ENCODE data around the gene UBE3C.

UBE3C gene

DNA sequence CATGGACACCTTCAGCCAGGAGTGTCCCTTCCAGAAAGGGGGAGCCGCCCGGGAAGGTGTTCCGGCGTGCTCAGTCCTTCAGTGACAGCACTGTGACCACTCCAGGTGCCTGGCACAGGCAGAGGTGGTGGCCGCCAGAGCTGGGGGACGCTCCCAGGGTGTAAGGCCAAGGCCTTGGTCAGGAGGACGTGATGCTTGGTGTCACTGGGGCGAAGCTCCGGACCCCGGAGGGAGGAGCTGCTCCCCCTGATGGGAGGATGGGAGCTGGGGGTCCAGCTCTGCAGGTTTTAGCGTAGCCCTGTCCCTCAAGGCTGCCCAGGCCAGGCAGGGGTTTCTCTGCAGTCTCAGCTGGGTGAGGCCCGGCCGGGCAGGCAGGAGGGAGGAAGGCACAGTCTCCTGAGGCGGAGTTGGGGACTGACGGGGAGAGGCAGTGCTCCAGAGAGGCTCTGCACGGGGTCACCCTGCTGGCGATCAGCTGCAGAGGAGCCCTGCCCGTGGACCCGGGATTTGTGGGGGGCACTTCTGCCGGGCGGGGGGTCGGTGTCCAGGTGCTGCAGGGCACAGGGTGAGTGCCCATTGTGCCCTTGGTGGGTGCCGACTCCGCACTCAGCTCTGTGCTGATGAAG is 141.6 kb downstream of the UBE3C start:
- no peaks in the 10 kb centered on the region for H3K9me2 ChIP-seq (replicated peaks; ENCODE audit: insufficient read depth, low read length)
- H3K9ac ChIP-seq (ENCODE audit: low read length) = no peak overlapping the region
- H3F3A ChIP-seq (ENCODE audit: insufficient read depth, low read length) = no peaks in the 10 kb centered on the region
- no peak overlapping the region for H2AFZ ChIP-seq (ENCODE audit: low read length)
- H3K27me3 ChIP-seq (replicated peaks; ENCODE audit: insufficient read depth, low read length) = peaks cover 41% of the 10 kb centered on the region
- no peak for TF ChIP-seq EZH2 (optimal IDR thresholded peaks at IDR 0.05; ENCODE audit: low read depth, low read length)
- TF ChIP-seq, protein P1, sequence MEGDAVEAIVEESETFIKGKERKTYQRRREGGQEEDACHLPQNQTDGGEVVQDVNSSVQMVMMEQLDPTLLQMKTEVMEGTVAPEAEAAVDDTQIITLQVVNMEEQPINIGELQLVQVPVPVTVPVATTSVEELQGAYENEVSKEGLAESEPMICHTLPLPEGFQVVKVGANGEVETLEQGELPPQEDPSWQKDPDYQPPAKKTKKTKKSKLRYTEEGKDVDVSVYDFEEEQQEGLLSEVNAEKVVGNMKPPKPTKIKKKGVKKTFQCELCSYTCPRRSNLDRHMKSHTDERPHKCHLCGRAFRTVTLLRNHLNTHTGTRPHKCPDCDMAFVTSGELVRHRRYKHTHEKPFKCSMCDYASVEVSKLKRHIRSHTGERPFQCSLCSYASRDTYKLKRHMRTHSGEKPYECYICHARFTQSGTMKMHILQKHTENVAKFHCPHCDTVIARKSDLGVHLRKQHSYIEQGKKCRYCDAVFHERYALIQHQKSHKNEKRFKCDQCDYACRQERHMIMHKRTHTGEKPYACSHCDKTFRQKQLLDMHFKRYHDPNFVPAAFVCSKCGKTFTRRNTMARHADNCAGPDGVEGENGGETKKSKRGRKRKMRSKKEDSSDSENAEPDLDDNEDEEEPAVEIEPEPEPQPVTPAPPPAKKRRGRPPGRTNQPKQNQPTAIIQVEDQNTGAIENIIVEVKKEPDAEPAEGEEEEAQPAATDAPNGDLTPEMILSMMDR (IDR thresholded peaks at IDR 0.05; ENCODE audit: low read length) = no peak
- no peak for TF ChIP-seq EZH2phosphoT487 (IDR thresholded peaks at IDR 0.05; ENCODE audit: low read length)
- no peak for DNase-seq
- no peak overlapping the region for H3K4me3 ChIP-seq (ENCODE audit: low read length)
- no peaks in the 10 kb centered on the region for H3K36me3 ChIP-seq (replicated peaks; ENCODE audit: insufficient read depth, low read length)
- H3K4me2 ChIP-seq (ENCODE audit: low read depth, low read length) = no peak overlapping the region
- no peaks in the 10 kb centered on the region for H3K4me1 ChIP-seq (ENCODE audit: low read length)
- H3K27ac ChIP-seq (ENCODE audit: low read length) = no peak overlapping the region
- H3K79me2 ChIP-seq (ENCODE audit: low read length) = no peaks in the 10 kb centered on the region
- H4K20me1 ChIP-seq (ENCODE audit: insufficient read depth, low read length) = no peaks in the 10 kb centered on the region
- H3K9me3 ChIP-seq (replicated peaks; ENCODE audit: insufficient read depth, low read length) = no peaks in the 10 kb centered on the region

DNA sequence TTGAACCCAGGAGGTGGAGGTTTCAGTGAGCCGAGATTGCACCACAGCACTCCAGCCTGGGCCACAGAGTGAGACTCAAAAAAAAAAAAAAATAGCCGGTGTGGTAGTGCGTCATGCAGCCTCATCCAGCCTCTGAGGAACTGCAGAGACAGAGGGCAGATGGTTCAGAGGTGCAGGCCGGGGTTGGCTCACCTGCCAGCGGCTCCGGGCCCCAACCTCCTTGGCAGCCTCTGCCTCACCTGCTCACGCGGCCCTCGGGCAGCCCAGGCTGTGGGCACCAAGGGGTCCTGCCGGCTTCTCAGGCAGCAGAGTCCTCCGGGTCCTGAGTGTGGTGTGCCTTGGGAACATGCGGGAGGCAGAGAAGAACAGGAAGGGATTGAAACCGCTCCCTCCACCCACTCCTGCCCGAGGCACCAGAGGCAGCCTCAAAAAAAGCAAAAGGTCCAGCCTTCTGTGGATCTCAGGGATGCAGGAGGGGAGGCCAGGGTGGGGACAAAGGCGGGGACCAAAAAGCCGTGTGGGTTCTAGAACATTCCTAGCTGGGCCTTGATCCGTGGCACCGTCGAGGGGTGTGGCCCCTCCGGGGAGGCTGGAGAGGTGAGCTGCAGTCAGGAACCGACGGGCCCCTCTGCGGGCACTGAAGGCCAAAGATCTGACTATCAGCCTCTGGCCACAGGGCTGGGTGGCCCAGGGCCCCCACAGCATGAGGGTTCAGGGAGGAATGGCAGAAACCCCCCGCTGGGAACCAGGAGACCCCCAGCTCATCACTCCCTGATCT is 142.7 kb downstream of the UBE3C start:
- no peak overlapping the region for H3K4me3 ChIP-seq (ENCODE audit: low read length)
- no peak for DNase-seq
- no peak overlapping the region for H2AFZ ChIP-seq (ENCODE audit: low read length)
- no peaks in the 10 kb centered on the region for H3K4me1 ChIP-seq (ENCODE audit: low read length)
- H3K9me3 ChIP-seq (replicated peaks; ENCODE audit: insufficient read depth, low read length) = no peaks in the 10 kb centered on the region
- H3F3A ChIP-seq (ENCODE audit: insufficient read depth, low read length) = no peaks in the 10 kb centered on the region
- H3K36me3 ChIP-seq (replicated peaks; ENCODE audit: insufficient read depth, low read length) = no peaks in the 10 kb centered on the region
- no peak for TF ChIP-seq EZH2 (optimal IDR thresholded peaks at IDR 0.05; ENCODE audit: low read depth, low read length)
- TF ChIP-seq EZH2phosphoT487 (IDR thresholded peaks at IDR 0.05; ENCODE audit: low read length) = no peak
- peaks cover 47% of the 10 kb centered on the region for H3K27me3 ChIP-seq (replicated peaks; ENCODE audit: insufficient read depth, low read length)
- H3K9me2 ChIP-seq (replicated peaks; ENCODE audit: insufficient read depth, low read length) = no peaks in the 10 kb centered on the region
- no peak overlapping the region for H3K4me2 ChIP-seq (ENCODE audit: low read depth, low read length)
- H3K9ac ChIP-seq (ENCODE audit: low read length) = no peak overlapping the region
- H3K79me2 ChIP-seq (ENCODE audit: low read length) = no peaks in the 10 kb centered on the region
- no peak overlapping the region for H3K27ac ChIP-seq (ENCODE audit: low read length)
- H4K20me1 ChIP-seq (ENCODE audit: insufficient read depth, low read length) = no peaks in the 10 kb centered on the region

DNA sequence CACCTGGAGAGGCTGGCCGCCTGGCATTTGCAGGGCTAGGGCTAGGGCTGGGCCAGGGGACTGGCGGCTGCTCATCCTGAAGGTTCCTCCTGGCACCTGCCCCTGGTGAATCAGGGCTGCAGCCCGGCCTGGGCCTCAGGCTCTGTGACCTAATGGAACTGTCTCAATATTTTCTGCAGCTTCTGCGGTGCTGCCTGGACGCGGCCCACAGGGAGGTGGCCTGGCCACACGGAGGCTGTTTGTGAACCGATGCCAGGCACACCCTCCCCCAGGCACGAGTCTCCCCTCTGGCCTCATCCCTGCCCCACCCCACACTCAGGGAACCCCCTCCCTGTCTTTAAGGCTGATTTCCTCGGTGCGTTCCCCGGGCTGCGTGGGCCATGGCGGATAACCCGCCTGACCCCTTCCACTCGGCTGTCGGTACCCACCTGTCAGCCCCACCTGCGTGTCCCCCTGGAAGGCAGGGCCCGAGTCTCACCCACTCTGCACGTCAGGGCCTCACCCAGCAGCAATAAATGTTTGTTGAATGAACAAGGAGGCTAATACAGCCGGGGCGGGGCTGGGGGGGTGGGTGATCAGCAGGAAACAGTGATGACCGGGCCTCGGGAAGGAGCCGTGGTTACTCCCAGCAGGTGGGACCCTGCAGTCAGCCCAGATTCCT is 143.5 kb downstream of the UBE3C start:
- Histone ChIP-seq H3K4me3 (ENCODE audit: low read length) (no peak overlapping the region), H2AFZ (ENCODE audit: low read length) (no peak overlapping the region), H3K27me3 (replicated peaks; ENCODE audit: insufficient read depth, low read length) (peaks cover 49% of the 10 kb centered on the region), H3F3A (ENCODE audit: insufficient read depth, low read length) (no peaks in the 10 kb centered on the region), H3K9me3 (replicated peaks; ENCODE audit: insufficient read depth, low read length) (no peaks in the 10 kb centered on the region), H4K20me1 (ENCODE audit: insufficient read depth, low read length) (no peaks in the 10 kb centered on the region), H3K36me3 (replicated peaks; ENCODE audit: insufficient read depth, low read length) (no peaks in the 10 kb centered on the region), H3K79me2 (ENCODE audit: low read length) (no peaks in the 10 kb centered on the region), H3K9me2 (replicated peaks; ENCODE audit: insufficient read depth, low read length) (no peaks in the 10 kb centered on the region), H3K4me1 (ENCODE audit: low read length) (no peaks in the 10 kb centered on the region), H3K27ac (ENCODE audit: low read length) (no peak overlapping the region), H3K4me2 (ENCODE audit: low read depth, low read length) (no peak overlapping the region), H3K9ac (ENCODE audit: low read length) (no peak overlapping the region)
- no peak for TF ChIP-seq EZH2 (optimal IDR thresholded peaks at IDR 0.05; ENCODE audit: low read depth, low read length)
- TF ChIP-seq EZH2phosphoT487 (IDR thresholded peaks at IDR 0.05; ENCODE audit: low read length) = no peak
- TF ChIP-seq, protein P1 (IDR thresholded peaks at IDR 0.05; ENCODE audit: low read length) = no peak
- no peak for DNase-seq

Data from MM.1S (cell line).